Esophagus muscularis mucosa (tissue), 4 donors: ENCODE measurements around the gene MGAT5B.

Experiments
- EP300 ChIP-seq: sonication (generic); formaldehyde crosslinking; IDR thresholded peaks from one replicate; pipeline ENCODE4 v1.6.1; 2017; ENCODE audit warnings: antibody characterized with exemption
- POLR2A ChIP-seq: fragments of 450-650 bp; IDR thresholded peaks from one replicate; pipeline ENCODE4 v1.6.1; 2017; ENCODE audit warnings: antibody characterized with exemption, moderate library complexity, mild to moderate bottlenecking, low read depth
- TF ChIP-seq, protein P1 (sequence below), 3 experiments: fragments of 200-600 bp in 2 of 3; fragments of 450-650 bp in 1 of 3; sonication (generic) in 2 of 3; IDR thresholded peaks; one replicate each; pipeline ENCODE4 v1.5.1; 2017 to 2019; ENCODE audit warnings: antibody characterized with exemption in 3 of 3, mild to moderate bottlenecking in 2 of 3, moderate library complexity in 1 of 3

DNA sequence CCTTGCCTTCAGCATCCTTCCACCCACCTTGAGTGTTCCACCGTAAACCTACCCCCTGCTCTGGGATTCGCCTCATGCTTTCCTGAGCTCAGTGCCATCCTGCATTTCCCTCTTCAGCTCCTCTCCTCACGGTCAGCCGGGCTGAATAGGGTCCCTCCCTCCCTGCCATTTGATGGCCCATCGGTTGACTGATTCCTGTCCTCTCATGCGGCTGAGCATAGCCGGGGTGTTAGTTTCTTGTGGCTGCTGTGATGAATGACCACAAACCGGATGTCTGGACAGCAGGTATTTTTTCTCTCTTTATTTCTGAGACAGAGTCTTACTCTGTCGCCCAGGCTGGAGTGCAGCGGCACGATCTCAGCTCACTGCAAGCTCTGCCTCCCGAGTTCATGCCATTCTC, 44.1 kb upstream of the MGAT5B start:
- TF ChIP-seq, protein P1, sequence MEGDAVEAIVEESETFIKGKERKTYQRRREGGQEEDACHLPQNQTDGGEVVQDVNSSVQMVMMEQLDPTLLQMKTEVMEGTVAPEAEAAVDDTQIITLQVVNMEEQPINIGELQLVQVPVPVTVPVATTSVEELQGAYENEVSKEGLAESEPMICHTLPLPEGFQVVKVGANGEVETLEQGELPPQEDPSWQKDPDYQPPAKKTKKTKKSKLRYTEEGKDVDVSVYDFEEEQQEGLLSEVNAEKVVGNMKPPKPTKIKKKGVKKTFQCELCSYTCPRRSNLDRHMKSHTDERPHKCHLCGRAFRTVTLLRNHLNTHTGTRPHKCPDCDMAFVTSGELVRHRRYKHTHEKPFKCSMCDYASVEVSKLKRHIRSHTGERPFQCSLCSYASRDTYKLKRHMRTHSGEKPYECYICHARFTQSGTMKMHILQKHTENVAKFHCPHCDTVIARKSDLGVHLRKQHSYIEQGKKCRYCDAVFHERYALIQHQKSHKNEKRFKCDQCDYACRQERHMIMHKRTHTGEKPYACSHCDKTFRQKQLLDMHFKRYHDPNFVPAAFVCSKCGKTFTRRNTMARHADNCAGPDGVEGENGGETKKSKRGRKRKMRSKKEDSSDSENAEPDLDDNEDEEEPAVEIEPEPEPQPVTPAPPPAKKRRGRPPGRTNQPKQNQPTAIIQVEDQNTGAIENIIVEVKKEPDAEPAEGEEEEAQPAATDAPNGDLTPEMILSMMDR (IDR thresholded peaks at IDR 0.05): no peak
- TF ChIP-seq POLR2A (no peak), EP300 (no peak)
